ENCODE data around the gene RNASE1. TPM values are rescaled to one million over a fixed set of nuclear protein-coding genes. Genes with fewer than 3 reads are reported as not detected.

RNASE1 gene
- total RNA-seq, 4 donors from 2014 or later, result 39.7 to 97.1 (median 64.0) TPM

- Histone ChIP-seq H3K4me3 (no peak overlapping the region), H3K4me1 (no peaks in the 10 kb centered on the region), H3K27me3 (peaks cover 7% of the 10 kb centered on the region), H3K27ac (no peak overlapping the region), H3K9me3 (no peaks in the 10 kb centered on the region), H3K36me3 (no peaks in the 10 kb centered on the region)
- WGBS, result 96% methylated on average over 1 of the region's 1 CpG
- DNase-seq (ENCODE audit: low spot score in 2 of 2), result no peak
- TF ChIP-seq, protein P1, sequence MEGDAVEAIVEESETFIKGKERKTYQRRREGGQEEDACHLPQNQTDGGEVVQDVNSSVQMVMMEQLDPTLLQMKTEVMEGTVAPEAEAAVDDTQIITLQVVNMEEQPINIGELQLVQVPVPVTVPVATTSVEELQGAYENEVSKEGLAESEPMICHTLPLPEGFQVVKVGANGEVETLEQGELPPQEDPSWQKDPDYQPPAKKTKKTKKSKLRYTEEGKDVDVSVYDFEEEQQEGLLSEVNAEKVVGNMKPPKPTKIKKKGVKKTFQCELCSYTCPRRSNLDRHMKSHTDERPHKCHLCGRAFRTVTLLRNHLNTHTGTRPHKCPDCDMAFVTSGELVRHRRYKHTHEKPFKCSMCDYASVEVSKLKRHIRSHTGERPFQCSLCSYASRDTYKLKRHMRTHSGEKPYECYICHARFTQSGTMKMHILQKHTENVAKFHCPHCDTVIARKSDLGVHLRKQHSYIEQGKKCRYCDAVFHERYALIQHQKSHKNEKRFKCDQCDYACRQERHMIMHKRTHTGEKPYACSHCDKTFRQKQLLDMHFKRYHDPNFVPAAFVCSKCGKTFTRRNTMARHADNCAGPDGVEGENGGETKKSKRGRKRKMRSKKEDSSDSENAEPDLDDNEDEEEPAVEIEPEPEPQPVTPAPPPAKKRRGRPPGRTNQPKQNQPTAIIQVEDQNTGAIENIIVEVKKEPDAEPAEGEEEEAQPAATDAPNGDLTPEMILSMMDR (IDR thresholded peaks at IDR 0.05), result no peak
- no peak for TF ChIP-seq EP300 (IDR thresholded peaks at IDR 0.05)
Observed at GRCh38 chr14:20797164-20797563, 5.5 kb downstream of the RNASE1 start.

DNA sequence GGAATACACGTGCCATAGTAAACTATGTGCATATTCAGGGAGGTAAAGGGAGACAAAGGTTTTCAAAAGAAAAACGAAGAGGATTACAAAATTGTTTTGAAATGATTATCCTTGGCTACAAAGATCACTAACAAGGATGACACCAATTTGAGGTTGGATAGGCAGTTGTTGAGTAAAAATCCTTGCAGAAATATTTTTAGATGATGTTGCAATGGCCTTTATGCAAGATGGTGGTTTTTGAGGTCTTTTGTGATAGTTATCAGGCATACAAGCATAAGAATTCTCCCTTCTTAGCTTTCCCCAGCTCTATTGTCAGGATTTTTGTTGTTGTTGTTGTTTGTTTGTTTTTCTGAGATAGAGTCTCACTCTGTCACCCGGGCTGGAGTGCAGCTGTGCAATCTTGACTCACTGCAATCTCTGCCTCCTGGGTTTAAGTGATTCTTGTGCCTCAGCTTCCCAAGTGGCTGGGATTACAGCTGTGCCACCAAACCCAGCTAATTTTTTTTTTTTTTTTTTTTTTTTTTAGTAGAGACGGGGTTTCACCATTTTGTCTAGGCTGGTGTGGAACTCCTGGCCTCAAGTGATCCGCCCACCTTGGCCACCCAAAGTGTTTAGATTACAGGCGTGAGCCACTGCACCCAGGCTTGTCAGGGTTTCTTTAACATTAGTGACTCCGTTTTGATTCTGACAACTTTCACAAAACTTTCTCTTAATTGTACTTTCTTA, 7.8 kb downstream of the RNASE1 start:
- no peaks in the 10 kb centered on the region for H3K4me1 ChIP-seq
- H3K36me3 ChIP-seq, result no peaks in the 10 kb centered on the region
- H3K9me3 ChIP-seq, result no peaks in the 10 kb centered on the region
- DNase-seq (ENCODE audit: low spot score in 2 of 2), result no peak
- 68% methylated on average over 7 of the region's 7 CpGs for WGBS
- no peak overlapping the region for H3K4me3 ChIP-seq
- H3K27ac ChIP-seq, result no peak overlapping the region
- TF ChIP-seq EP300 (IDR thresholded peaks at IDR 0.05), result no peak
- no peak for TF ChIP-seq POLR2AphosphoS5 (IDR thresholded peaks at IDR 0.05)
- TF ChIP-seq POLR2A (IDR thresholded peaks at IDR 0.05), result no peak
- TF ChIP-seq, protein P1 (IDR thresholded peaks at IDR 0.05), result no peak
- H3K27me3 ChIP-seq, result peaks cover 7% of the 10 kb centered on the region

- no peak overlapping the region for H3K27ac ChIP-seq
- H3K36me3 ChIP-seq, result no peaks in the 10 kb centered on the region
- H3K4me1 ChIP-seq, result no peaks in the 10 kb centered on the region
- H3K4me3 ChIP-seq, result no peak overlapping the region
- H3K27me3 ChIP-seq, result no peaks in the 10 kb centered on the region
- WGBS, result 88% methylated on average over 4 of the region's 4 CpGs
- no peaks in the 10 kb centered on the region for H3K9me3 ChIP-seq
- no peak for DNase-seq (ENCODE audit: low spot score in 2 of 2)
- no peak for TF ChIP-seq POLR2A (IDR thresholded peaks at IDR 0.05)
- no peak for TF ChIP-seq POLR2AphosphoS5 (IDR thresholded peaks at IDR 0.05)
Observed at GRCh38 chr14:20792556-20792955, 10.1 kb downstream of the RNASE1 start.

DNA sequence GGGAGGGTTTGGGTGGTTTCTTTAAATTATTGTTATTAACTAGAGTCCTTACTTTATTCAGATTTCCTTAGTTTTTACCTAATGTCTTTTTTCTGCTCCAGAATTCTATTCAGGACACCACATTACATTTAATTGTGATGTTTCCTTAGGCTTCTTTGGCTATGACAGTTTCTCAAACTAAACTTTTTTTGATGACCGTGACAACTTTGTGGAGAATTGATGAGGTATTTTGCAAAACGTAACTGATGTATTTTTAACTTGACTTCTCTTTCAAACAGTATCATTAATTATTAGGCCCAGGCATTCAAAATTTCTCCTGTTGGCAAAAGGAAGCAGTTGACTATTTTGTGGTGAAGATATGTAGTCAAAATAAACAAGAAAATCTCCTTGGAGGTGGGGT, 11.0 kb downstream of the RNASE1 start:
- 66% methylated on average over 2 of the region's 2 CpGs for WGBS
- H3K36me3 ChIP-seq, result no peaks in the 10 kb centered on the region
- no peak overlapping the region for H3K4me3 ChIP-seq
- TF ChIP-seq, protein P1 (IDR thresholded peaks at IDR 0.05), result no peak
- TF ChIP-seq EP300 (IDR thresholded peaks at IDR 0.05), result no peak
- no peak for TF ChIP-seq POLR2AphosphoS5 (IDR thresholded peaks at IDR 0.05)
- TF ChIP-seq POLR2A (IDR thresholded peaks at IDR 0.05), result no peak
- H3K27me3 ChIP-seq, result no peaks in the 10 kb centered on the region
- H3K4me1 ChIP-seq, result no peaks in the 10 kb centered on the region
- H3K27ac ChIP-seq, result no peak overlapping the region
- H3K9me3 ChIP-seq, result no peaks in the 10 kb centered on the region
- no peak for DNase-seq (ENCODE audit: low spot score in 2 of 2)

DNA sequence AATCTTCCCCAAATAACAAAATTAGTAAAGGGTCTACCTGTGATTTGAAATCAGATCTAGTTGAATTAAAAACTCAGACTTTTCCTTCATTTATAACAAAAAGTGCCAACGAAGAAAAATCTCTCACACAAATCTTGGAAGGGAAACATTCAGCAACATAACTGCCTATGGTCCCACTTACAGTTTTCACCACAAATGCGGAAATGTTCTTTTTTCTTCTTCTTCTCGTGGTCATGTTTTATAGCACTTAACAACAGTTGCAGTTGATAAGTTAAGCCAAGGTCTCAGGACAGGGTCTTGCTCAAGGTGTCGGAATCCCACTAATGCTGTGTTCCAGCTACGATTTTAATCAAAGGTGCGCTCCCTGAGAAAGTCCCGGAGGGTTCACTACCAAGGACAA, 11.5 kb downstream of the RNASE1 start:
- H3K4me3 ChIP-seq, result no peak overlapping the region
- no peaks in the 10 kb centered on the region for H3K27me3 ChIP-seq
- H3K4me1 ChIP-seq, result no peaks in the 10 kb centered on the region
- TF ChIP-seq POLR2AphosphoS5 (IDR thresholded peaks at IDR 0.05) (no peak), POLR2A (IDR thresholded peaks at IDR 0.05) (no peak), EP300 (IDR thresholded peaks at IDR 0.05) (no peak)
- TF ChIP-seq, protein P1 (IDR thresholded peaks at IDR 0.05), result no peak
- no peak overlapping the region for H3K27ac ChIP-seq
- WGBS, result 66% methylated on average over 7 of the region's 7 CpGs
- H3K9me3 ChIP-seq, result no peaks in the 10 kb centered on the region
- H3K36me3 ChIP-seq, result no peaks in the 10 kb centered on the region
- no peak for DNase-seq (ENCODE audit: low spot score in 2 of 2)
